ENCODE results near the gene SNX30.

GRCh38 chr9:112719241-112719691 lies 31.3 kb upstream of the SNX30 start:
- no peak for TF ChIP-seq CTCF (conservative IDR thresholded peaks at IDR 0.05)
- TF ChIP-seq EZH2 (IDR thresholded peaks at IDR 0.05; ENCODE audit: low read depth): no peak
